OCI-LY3 (cell line): Measurements from ENCODE around the gene ECE2.

Experiments used
- H2AFZ ChIP-seq: fragments of 200-600, 300-600 bp; shearing (Covaris generic); 2 replicates; pipeline ENCODE4 v1.6.0; 2014; ENCODE audit warnings: antibody characterized with exemption, low read depth, low read length
- H3K27ac ChIP-seq: fragments of 200-600, 300-600 bp; sonication (generic); 2 replicates; pipeline ENCODE4 v1.5.1; 2014; ENCODE audit warnings: mild to moderate bottlenecking, low read length, moderate library complexity, mixed read lengths
- H3K27me3 ChIP-seq: fragments of 200-600, 300-600 bp; sonication (generic); 2 replicates; pipeline ENCODE4 v1.6.1; 2014; ENCODE audit warnings: low read depth, low read length, mixed read lengths
- H3K36me3 ChIP-seq: fragments of 200-600, 300-600 bp; sonication (generic); replicated peaks from 2 replicates; pipeline ENCODE3; 2014; ENCODE audit warnings: low read depth, low read length, mixed read lengths
- H3K4me1 ChIP-seq: fragments of 300-600, 200-600 bp; sonication (generic); 2 replicates; pipeline ENCODE4 v1.6.1; 2014; ENCODE audit warnings: low read length, mixed read lengths
- H3K4me2 ChIP-seq: fragments of 200-600, 300-600 bp; sonication (generic); 2 replicates; pipeline ENCODE4 v1.6.1; 2014; ENCODE audit warnings: low read length, mixed read lengths
- H3K4me3 ChIP-seq: fragments of 300-600, 200-600 bp; sonication (generic); 2 replicates; pipeline ENCODE4 v1.5.1; 2014; ENCODE audit warnings: antibody characterized with exemption, mild to moderate bottlenecking, low read length, moderate library complexity
- H3K79me2 ChIP-seq: fragments of 300-600, 200-600 bp; shearing (Covaris generic); 2 replicates; pipeline ENCODE4 v1.6.1; 2014; ENCODE audit warnings: mild to moderate bottlenecking, low read length, mixed read lengths
- H3K9ac ChIP-seq: fragments of 300-600, 200-600 bp; shearing (Covaris generic); 2 replicates; pipeline ENCODE4 v1.6.0; 2014; ENCODE audit warnings: mild to moderate bottlenecking, low read length, moderate library complexity
- H3K9me3 ChIP-seq: fragments of 200-600, 300-600 bp; shearing (Covaris generic); 2 replicates; pipeline ENCODE4 v1.6.1; 2014; ENCODE audit warnings: low read length, mixed read lengths; ENCODE audit not compliant: insufficient read depth
- H4K20me1 ChIP-seq: fragments of 200-600, 300-600 bp; sonication (generic); 2 replicates; pipeline ENCODE4 v1.6.1; 2016; ENCODE audit warnings: low read length, mixed read lengths; ENCODE audit not compliant: insufficient read depth
- CTCF ChIP-seq: fragments of 200-600, 300-600 bp; sonication (generic); IDR thresholded peaks from 2 replicates; pipeline ENCODE4 v1.5.1; 2014; ENCODE audit warnings: antibody characterized with exemption, low read length, low read depth
- EZH2phosphoT487 ChIP-seq: fragments of 200-600 bp; shearing (Covaris generic); IDR thresholded peaks from 2 replicates; pipeline ENCODE4 v1.6.1; 2018; ENCODE audit warnings: antibody characterized with exemption, mixed run types, low read depth

Gene ECE2

GRCh38 chr3:184325715-184326369 is 50.0 kb downstream of the ECE2 start:
- no peak overlapping the region for H3K27ac ChIP-seq
- H3K36me3 ChIP-seq = peaks cover 89% of the 10 kb centered on the region
- no peak overlapping the region for H3K4me3 ChIP-seq
- H3K9me3 ChIP-seq = no peaks in the 10 kb centered on the region
- peaks cover 52% of the 10 kb centered on the region; the same call in 1 of the 2 replicates for H3K79me2 ChIP-seq
- H3K4me2 ChIP-seq = no peak overlapping the region
- H3K4me1 ChIP-seq = no peaks in the 10 kb centered on the region
- no peak overlapping the region for H3K9ac ChIP-seq
- no peaks in the 10 kb centered on the region for H3K27me3 ChIP-seq
- TF ChIP-seq EZH2phosphoT487 = no peak
- no peak for TF ChIP-seq CTCF
- H2AFZ ChIP-seq = no peak overlapping the region
- H4K20me1 ChIP-seq = peaks cover 25% of the 10 kb centered on the region

- H3K9me3 ChIP-seq = no peaks in the 10 kb centered on the region
- H2AFZ ChIP-seq = no peak overlapping the region
- TF ChIP-seq EZH2phosphoT487 (no peak), CTCF (no peak)
- no peak overlapping the region for H3K4me3 ChIP-seq
- H3K79me2 ChIP-seq = peaks cover 40% of the 10 kb centered on the region; the same call in 1 of the 2 replicates
- H3K36me3 ChIP-seq = peaks cover 89% of the 10 kb centered on the region
- peaks cover 22% of the 10 kb centered on the region for H4K20me1 ChIP-seq
- no peak overlapping the region for H3K4me2 ChIP-seq
- H3K9ac ChIP-seq = no peak overlapping the region
- no peak overlapping the region for H3K27ac ChIP-seq
- no peaks in the 10 kb centered on the region for H3K4me1 ChIP-seq
- H3K27me3 ChIP-seq = no peaks in the 10 kb centered on the region
Observed at GRCh38 chr3:184327171-184327570, 51.3 kb downstream of the ECE2 start.

GRCh38 chr3:184328516-184328915 is 52.7 kb downstream of the ECE2 start:
- TF ChIP-seq CTCF (no peak), EZH2phosphoT487 (no peak)
- Histone ChIP-seq H3K79me2 (peaks cover 32% of the 10 kb centered on the region; the same call in 1 of the 2 replicates), H3K4me3 (no peak overlapping the region), H3K27me3 (no peaks in the 10 kb centered on the region), H3K4me1 (no peaks in the 10 kb centered on the region), H4K20me1 (peaks cover 30% of the 10 kb centered on the region), H3K9ac (no peak overlapping the region), H3K27ac (no peak overlapping the region), H3K4me2 (no peak overlapping the region), H3K9me3 (no peaks in the 10 kb centered on the region), H2AFZ (no peak overlapping the region), H3K36me3 (peaks cover 88% of the 10 kb centered on the region)

- Histone ChIP-seq H3K27me3 (no peaks in the 10 kb centered on the region), H3K79me2 (peaks cover 4% of the 10 kb centered on the region; the same call in 1 of the 2 replicates), H3K36me3 (peaks cover 78% of the 10 kb centered on the region), H3K4me3 (no peak overlapping the region), H3K27ac (no peak overlapping the region), H3K9ac (no peak overlapping the region), H4K20me1 (peaks cover 40% of the 10 kb centered on the region), H3K4me2 (no peak overlapping the region), H2AFZ (no peak overlapping the region), H3K4me1 (peaks cover 4% of the 10 kb centered on the region; the same call in 1 of the 2 replicates), H3K9me3 (no peaks in the 10 kb centered on the region)
- TF ChIP-seq CTCF = no peak
Observed at GRCh38 chr3:184332370-184333090, 56.7 kb downstream of the ECE2 start.
